ENCODE measurements around the gene CUL3.

DNA sequence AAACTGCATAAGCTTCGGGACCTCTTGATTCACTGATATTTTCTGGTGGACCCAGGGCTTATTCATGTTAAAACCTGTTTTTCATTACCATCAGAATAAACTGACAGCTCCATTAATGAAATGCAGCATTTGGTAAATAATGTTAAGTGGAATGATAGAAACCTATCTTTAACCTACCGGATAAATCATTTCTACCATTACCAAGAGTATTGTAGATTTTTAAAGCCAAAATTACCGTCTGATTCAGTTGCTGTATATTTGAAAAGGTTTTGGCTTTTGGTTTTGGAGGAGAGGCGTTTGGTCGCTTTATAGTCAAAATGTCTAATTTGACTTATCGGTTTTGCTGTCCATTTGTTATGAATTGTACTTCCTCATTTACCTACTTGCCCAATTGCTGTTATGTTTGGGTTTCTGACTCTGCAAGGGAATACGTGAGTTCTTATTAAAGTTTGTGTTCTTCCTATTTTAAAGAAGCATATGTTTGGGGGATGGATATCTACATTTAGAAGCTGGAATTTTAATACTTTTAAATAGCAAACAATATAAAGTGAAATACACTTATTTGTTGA, 1.0 kb upstream of the CUL3 start:
- TF ChIP-seq CTCF (IDR thresholded peaks at IDR 0.05; ENCODE audit: low read length) (no peak), EZH2 (IDR thresholded peaks at IDR 0.05; ENCODE audit: borderline replicate concordance, low read length) (no peak)
